HS-5 (cell line): Measurements from ENCODE around the gene ACOX3.
"Not testable (repeated sequence)": the region's sequence is repeated elsewhere in the genome, so short reads cannot be mapped to it uniquely, and the experiment has no call there.

Source experiments
- DNase-seq: peaks from one replicate; pipeline ENCODE4 v3.0.0-alpha.2; 2012; ENCODE audit warnings: low read depth

ACOX3 gene

DNA sequence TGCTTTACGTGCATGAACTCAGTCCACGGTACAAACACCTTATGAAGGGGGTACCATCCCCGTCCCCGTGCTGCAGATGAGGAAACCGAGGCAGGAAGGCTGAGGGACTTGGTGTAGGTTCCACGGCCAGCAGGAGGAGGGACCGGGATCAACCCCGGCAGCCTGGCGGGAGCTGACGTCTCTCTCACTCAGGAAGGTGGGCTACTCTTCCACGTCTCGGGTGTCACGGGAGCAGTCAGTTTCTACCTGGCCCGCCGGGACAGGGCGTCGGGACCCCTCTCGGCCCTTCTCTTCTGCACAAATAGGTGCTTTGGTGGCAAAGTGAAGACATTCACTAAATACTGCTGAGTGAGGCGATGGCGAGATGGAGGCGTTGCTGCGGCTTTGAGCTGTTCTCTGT lies 53.3 kb downstream of the ACOX3 start:
- DNase-seq, result no peak

DNA sequence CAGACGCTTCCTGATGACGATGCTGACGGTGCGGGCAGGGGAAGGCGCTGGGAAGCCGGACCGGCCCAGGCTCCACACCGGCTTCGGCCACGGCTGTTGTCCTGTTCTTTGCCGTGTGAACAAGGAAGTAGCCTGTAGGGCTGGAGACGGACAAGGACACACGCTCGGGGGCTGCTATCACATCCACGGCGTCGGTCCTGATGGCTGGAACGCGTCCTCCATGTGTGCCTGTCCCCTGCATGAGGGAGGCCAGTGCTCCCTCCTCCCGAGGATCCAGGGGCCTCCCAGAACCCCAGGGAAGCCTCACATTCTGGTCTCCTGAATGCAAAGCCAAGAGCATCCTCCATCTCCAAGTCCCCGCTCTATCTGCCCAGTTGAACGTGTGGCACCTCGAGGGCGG lies 53.8 kb downstream of the ACOX3 start:
- DNase-seq, result no peak

DNA sequence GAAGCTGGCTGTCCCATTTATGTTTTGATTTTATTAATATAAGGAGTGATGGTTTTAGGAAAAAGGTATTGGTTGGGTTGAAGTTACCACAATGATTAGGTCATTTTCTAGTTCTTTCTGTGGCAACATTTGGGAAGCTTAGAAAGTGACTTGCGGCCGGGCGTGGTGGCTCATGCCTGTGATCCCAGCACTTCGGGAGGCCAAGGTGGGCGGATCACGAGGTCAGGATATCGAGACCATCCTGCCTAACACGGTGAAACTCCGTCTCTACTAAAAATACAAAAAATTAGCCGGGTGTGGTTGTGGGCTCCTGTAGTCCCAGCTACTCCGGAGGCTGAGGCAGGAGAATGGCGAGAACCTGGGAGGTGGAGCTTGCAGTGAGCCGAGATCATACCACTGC lies 54.4 kb downstream of the ACOX3 start:
- not testable (repeated sequence) for DNase-seq

DNA sequence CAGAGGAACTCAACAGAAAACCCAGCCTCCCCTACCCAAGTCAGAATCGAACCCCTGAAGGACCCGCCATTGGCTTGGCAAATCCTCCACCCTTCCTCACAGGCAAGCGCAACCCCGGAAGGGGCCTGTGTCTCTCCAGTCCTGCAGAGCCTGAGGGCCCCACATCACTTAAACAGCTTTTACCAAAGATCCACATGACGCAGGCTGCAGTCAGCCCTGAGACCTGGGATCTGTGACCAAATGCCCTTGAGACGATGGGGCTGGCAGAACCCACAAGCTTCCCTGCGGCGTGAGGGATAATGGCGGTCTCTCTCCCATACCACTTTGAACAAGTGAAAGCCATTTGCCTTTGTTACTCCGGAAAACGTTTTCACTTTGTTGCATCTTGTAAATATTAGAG lies 54.9 kb downstream of the ACOX3 start:
- no peak for DNase-seq

DNA sequence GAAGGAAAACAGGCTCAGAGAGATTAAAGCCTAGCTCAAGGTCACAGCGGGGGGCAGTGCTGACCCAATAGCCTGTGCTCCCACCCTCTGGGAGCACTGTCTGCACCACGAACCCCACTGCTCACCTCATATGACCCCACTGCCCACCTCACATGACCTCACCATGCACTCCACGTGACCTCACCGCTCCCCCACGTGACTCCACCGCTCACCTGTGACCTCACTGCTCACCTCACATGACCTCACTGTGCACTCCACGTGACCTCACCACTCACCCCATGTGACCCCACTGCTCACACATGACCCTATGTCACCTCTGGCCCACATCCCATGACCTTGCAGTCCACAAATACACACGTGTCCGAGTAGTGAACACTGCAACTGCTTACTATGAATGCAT lies 55.4 kb downstream of the ACOX3 start:
- DNase-seq, result no peak

DNA sequence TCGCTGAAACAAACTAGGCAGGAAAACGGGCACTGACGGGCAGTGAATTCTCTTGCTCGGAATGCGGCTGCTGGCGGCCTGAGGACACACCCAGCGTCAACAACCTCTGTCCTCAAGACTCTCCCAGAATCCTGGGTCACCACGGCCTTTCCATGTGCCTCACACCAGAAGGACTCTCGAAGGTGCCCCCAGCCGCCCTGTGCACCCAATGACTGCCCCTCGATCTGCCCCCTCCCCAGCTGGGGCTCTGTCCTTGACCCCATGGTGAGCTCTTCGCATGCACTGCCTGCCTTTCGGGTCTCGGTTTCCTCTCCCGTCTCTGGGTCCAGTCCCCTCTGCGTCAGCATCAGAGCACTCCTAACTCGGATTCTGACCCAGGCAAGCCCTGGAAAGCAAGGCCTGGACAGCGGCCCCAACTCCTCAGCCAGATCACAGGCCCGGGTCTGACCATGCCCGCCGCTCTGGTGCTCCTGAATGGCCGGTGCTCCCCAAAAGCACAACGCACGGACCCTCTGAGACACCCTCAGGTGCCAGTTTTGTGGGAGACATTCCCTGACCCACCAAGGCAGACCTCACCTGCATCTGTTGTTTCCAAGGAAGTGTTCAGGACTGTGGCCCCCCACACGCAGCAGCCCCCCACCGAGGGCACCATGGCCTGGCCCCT lies 56.0 kb downstream of the ACOX3 start:
- DNase-seq, result no peak

DNA sequence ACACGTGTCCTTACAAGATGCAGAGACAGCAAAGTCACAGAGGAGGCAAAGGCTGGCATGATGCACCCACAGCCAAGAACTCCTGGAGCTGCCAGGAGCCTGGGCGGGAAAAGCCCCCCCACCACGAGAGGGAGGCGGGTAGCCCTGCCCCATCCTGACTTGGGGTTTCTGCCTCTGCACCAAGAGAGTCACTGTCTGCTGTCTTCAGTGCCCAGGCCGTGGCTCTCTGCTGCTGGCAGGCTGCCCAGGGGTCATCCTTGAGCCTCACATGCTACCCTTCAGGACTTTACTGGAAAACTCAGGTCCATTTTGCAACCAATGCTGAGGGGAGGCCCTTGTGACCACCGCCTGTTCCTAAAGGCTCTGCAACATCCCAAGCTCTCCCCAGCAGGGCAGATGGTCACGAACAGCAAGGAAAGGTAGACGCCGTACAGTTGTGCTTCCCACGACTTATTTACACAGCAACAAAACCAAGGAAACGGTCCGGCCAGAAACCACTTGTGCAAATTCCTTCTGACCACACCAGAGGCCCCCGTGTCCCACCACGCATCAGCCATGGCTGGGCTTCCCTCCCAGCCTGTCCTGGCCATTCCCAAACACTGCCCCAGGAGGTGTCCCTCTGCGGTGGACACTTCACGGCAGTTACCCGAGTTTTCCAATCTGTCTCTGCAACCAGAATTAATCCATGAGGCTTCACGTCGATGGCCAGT lies 56.9 kb downstream of the ACOX3 start:
- no peak for DNase-seq

DNA sequence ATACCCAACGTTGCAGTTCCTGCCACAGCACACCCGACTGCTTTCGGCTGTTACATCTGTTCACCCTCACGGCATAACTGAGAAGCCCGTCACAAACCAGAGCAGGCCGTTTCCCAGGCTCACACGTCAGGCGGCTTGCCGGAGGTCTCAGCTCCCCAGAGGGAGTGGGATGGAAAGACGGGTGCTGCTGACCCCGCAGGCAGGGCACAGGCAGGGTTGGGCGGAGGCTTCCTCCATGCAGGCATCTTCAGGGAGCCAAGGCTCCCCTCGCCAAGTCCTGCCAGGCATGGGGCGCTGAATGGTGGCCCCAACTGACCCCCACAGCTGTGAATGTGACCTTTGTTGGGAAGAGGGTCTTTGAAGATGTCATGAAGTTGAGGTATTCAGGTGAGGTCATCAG lies 57.5 kb downstream of the ACOX3 start:
- no peak for DNase-seq

DNA sequence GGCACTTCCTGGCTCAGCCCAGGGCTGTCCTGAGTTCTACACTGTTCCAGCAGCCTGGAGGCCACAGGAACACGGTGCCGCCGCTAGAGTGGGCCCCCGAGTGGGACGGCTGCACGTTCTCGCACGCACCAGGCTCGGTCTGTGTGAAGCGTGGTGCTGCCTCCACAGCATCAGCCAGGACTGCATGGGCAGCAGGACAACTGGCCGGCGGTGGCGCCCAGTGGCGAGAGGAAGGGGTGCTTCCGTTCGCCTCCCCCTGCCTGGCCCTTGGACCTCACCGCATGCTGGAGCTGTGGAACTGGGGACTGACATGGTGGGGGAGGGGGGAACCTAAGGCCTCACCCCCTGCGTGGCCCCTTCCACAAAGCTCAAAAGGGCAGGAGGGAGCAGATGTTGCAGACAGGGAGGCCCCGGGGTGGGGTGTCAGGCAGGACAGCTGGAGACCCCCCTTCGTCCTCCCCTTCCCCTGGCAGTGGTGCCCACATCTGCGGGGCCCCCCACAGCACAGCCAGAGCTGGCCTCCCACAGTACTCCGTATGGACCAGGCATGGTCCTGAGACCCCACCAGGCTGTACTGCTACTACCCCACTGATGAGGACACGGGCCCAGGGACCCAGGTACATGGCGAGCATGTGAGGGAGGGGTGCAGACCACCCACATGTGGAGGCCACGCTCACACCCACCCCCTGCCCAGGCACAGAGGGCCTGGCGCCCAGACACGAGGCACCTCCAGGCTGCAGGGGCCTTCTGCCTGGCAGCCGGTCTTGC lies 58.5 kb downstream of the ACOX3 start:
- no peak for DNase-seq

DNA sequence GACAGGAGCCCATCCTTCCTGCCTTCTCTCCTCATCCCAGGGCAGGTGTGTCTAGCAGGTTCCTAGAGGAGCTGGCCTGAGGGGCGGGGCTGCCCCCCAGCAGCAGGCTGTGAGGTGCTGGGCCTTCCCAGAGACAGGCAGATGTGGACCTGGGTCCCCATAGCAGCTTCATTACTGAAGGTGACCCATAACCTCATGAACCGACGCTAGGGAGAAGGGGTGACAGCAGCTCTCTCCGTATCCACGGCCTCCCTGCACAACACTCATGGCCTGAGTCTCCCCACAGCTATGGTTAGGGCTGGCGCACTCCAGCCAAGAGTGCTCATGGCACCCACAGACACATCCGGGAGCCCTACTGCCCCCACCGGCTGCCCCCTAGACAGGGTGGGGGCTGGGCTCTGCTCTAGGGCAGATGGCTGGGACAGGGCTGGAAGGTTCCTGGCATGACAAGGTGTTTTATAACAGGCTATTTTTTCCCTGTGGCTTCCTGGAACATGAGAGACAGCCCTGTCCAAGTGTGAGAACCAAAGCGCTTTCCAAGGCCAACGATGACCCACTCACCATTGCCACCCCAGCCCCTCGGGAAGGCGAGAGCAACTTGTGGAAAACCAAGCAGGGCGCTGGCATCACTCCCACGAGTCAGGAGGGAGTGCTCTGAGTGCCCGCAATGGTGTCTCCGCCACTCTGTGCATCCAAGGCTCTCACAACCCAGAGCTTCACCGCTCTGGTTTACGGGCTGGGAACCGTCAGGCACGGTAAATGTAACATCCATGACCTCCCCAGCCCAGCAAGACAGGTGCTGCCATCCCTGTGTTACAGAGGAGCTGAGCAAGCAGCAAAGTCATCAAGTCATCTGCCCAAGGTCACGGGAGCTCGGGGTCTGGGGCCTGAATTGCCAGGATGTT lies 59.8 kb downstream of the ACOX3 start:
- no peak for DNase-seq

DNA sequence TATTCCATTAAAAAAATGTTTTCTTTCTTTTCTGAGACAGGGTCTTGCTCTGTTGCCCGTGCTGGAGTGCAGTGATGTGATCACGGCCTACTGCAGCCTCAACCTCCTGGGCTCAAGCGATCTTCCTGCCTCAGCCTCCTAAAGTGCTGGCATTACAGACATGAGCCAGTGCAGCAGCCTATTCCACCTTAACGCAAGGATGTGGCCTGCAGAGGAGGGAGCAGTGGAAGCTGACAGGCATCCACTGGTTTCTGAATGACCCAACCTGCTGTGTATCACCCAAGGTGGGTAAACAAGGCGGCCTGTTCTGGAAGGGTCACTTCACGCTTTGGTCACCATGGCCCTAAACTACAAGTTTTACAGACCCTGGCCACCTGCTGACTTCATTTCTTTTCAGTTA lies 60.8 kb downstream of the ACOX3 start:
- no peak for DNase-seq

DNA sequence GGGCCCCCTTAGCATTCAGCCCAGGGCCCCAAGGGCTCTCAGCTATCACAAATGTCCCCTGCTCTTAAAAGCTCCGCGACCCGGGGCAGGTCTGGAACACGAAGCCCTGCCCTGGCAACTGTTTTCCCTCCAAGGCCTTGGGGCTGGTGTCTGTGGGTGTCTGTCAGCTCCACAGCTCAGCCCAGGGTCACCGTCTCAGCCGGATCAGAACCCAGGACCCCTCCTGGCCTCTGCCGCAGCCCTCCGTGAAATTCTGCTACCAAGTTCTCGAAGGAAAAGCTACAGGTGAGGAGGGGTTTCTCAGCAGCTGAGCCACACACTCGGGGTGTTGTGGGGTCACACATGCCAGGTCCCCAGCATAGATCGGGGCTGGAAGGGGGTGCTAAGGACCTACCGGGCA lies 61.2 kb downstream of the ACOX3 start:
- DNase-seq, result no peak

DNA sequence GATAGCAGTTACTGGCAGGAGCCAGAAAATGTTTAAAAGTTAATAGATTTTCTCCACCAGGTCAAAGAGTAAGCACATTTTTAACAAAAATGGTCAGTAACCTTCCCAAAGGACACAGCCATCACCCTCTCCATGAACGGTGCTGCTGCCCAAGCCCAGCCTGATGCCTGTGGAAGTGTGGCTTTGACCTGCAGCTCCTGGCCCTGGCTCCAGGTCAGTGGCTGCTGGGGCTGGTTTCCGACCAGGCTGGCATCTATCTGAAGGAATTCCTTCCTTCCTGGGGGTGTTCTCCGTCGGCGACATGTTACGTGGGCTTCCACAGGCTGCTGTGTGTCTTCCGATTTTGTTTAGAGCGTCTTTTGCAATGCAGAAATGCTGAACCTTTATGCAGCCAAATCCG lies 61.7 kb downstream of the ACOX3 start:
- no peak for DNase-seq

DNA sequence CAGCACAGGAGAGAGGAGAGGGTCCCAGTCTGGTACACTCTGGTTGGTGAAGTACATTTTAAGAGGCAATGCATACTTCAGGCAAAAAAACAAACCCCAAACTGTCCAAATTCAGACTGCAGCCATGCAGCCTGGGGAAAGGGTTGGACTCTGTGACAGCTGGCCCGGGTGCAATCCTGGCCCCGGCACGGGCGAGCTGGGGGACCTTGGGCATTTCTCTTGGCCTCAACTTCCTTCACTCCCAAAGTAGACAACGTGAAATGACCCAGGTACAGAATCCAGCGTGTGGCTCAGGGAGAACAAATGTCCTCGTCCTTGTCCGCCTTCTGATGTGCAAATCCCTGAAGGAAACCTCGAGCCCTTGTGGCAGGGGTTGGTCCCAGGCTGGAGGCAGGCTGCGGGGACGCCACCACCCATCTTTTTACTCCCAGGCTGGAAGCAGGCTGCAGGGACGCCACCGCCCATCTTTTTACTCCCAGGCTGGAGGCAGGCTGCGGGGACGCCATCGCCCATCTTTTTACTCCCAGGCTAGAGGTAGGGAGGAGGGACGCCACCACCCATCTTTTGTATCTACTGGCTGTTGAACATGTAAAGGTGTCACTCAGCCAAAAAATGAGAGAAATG lies 62.3 kb downstream of the ACOX3 start:
- no peak for DNase-seq

DNA sequence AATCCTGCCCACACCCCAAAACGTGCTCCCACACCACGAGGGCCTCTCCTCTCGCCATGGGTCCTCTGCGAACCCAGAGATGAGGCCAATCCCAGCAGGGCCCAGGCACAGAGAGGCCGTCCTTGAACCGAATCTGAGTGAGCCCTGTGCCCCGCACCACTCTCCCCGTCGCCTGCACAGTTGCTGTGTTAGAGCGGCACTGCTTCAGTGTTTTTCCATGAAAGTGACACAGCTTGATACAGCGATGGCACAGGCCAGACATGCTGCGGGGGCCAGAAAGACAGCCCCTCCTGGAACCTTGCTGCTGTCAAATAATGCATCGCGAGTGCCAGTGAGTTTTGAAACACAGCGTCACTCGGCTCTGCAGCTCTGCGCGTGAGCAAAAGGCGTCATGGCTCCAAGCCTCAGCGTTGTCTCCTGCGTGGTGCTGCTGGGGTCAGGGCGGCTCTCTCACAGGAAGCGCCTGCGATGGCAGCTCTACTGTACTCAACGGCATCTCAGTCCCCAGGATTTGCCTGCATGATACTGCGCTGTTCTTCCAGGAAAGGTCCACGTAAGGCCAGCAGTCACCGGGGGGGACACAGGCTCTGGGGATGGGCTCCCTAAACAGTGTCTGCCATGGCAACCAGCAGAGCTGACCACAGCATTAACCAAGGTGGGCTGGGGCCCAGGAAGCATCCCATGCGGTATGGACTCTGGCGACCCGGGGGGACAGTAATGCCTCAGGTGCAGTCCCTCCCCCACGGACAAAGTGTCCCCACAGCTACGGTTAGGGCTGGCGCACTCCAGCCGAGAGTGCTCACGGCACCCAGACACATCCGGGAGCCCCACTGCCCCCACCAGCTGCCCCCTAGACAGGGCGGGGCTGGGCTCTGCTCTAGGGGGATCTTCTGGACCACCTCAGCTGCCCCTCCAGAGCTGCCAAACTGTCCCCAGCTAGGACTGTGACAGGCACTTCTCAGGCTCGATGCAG lies 63.1 kb downstream of the ACOX3 start:
- DNase-seq, result no peak

DNA sequence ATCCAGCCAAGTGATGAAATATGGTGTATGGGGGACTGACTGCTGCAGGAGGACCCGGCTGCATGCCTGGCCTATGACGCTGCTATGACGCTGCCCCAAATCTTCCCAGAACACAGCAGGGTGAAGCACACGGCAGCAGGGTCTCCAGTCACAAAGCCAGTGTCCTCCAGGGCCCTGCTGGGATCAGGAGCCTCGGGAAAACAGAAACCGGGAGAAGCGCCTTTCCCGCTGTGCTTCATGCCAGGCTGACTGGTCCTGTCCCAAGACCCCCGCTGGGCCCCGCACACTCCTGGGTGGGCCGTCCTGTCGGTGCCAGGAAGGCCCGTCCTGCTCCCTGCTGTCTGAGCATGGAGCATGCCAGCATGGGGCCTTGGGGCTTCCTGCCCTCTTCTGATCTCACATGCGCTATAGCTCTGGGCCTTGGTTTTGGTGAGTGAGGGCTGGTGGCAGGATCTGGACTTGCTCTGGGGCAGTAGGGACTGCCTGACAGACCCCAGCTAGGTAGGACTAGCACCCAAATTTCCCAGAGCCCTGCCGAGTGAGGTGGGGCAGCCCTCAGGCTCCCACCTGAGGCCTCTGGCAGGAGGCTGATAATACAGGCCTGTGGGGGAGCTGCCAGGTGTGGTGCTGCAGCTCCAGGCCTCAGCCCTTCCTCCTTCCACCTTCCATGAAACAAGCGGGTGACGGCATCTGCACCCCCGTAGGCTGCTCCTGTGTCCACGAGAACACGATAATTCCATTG lies 64.0 kb downstream of the ACOX3 start:
- no peak for DNase-seq

DNA sequence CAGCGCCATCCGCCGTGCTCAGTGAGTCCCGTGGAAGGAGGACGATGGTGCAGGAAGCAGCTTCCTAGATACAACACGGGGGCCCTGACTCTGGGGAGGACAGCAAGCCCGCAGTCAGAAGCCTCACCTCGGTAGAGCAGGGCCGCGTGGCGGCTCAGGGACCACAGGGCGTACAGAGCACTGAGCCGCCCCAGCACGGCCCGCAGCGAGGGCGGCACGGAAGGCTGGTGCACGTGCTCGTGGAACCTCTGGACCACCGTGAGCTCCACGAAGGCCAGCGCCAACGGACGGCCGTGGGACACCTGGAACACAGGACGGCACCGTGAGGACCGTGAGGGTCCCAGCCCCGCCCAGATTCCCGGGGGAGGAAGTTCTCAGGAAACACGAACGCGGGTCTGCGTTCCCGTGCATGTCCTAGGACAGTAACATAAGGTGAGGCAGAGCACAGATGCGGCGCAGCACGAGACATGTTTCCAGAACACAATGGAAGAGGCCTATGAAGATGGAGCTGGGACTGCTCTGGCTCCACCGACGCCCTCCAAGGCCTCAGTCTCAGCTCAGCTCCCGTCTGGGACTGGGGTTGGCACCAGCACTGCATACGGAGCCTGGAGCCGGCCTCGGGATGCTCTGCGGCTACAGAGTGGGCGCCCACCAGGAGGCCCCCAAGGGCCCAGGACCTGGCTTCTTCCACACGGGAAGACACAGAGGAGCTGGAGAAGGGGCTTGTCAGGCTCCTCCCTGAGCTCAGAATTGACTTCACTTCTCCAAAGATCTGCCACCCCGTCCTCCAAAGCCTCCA lies 65.5 kb downstream of the ACOX3 start:
- DNase-seq, result no peak

DNA sequence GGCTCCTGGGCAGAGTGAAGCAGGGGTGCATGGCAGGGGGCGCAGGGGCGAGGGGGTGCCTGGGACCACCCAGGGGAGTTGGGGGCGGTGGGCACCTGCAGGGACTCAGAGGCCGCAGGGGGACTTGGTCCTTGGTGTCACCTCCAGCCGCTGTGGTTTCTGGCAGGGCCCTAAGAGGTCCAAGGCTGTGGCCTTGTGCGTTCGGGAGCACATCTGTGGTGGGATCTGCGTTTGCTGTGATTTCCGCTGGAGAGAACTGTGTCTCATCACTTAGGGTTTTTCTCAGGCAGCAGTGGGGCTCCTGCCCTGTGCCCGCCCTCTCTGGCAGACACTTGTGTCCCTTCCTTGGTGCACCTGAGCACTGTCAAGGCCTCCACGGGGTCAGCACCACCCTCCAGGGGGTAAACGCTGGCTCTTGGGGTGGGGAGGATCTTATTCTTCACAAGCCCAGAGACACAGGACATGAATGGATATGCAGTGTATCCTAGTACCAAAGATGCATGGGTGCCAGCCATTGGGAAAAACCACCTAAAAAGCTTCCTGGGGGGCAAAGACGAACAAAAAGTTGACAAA lies 66.5 kb downstream of the ACOX3 start:
- no peak for DNase-seq
